GM18505 (cell line): Measurements from ENCODE around the gene SRC.

ENCODE experiments used
- ATAC-seq: cut with Tn5 transposase; IDR thresholded peaks from one replicate; pipeline ENCODE4 v1.9.1; 2021; ENCODE audit not compliant: unreplicated experiment
- POLR2A ChIP-seq: IDR thresholded peaks from 4 replicates; pipeline ENCODE4 v1.6.1; 2011; ENCODE audit warnings: borderline replicate concordance; ENCODE audit not compliant: insufficient read depth, insufficient read length; ENCODE audit errors: extremely low read depth

Gene SRC

DNA sequence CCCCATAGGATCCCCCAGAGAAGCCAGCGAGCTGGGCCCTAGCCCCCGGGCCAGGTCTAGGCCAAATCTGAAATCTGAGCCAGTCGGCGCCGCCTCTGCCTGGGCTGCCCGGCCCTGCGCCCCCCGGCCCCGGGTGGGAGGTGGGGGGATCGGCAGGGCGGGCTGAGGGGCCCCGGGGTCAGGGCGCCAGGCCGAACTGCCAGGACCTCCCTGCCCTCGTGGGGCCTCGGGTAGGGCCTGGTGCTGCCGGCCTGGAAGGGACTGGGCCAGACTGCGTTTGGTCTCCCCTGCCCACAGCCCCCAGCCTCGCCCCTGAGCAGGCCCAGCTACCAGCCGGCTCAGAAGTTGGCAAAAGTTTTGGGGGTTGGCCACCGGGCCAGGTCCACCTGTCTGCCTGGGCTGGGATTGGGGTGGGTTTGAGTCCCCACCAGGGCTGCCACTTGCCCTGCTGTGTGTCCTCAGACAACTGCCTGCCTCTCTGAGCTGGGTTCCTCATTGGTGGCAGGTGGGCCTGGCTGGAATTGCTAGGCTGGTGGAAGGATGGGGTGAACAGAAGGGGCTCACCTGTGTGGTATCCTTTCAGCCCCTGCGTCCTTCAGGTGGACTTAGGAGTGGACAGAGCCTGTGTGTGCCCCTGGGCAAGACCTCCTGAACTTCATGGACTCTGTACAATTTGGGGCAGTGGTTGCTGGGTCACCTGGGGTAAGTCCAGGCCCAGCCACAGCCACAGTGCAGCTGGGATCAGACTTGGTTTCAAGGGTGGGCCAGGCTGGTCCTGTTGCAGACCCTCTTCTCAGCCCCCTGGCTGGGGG, 801 bp downstream of the SRC start:
- no peak for ATAC-seq
- no peak for TF ChIP-seq POLR2A

DNA sequence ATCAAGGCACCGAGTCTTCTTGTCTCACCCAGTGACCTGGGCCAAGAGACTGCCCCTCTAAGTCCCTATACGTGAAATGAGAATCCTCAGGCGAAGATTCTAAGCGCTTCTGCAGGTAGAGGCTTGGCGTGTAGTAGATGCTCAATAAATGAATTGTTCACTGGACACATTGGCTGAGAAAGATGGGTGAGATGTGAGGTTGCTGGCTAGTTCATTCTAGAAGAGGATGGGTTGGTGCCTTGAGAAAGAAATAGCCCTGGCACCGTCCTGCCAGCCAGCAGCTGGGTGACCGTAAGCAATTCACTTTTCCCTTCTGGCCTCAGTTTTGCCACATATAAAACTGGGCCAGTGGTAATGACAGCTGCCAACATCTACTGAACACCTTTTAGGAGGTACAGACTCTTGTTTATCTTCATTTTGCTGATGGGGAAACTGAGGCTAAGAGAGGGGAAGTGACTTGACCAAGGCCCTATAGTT, 1.4 kb downstream of the SRC start:
- TF ChIP-seq POLR2A, result no peak
- ATAC-seq, result no peak

- no peak for ATAC-seq
These were observed 2.2 kb downstream of the SRC start for GRCh38 chr20:37347891-37348791.

DNA sequence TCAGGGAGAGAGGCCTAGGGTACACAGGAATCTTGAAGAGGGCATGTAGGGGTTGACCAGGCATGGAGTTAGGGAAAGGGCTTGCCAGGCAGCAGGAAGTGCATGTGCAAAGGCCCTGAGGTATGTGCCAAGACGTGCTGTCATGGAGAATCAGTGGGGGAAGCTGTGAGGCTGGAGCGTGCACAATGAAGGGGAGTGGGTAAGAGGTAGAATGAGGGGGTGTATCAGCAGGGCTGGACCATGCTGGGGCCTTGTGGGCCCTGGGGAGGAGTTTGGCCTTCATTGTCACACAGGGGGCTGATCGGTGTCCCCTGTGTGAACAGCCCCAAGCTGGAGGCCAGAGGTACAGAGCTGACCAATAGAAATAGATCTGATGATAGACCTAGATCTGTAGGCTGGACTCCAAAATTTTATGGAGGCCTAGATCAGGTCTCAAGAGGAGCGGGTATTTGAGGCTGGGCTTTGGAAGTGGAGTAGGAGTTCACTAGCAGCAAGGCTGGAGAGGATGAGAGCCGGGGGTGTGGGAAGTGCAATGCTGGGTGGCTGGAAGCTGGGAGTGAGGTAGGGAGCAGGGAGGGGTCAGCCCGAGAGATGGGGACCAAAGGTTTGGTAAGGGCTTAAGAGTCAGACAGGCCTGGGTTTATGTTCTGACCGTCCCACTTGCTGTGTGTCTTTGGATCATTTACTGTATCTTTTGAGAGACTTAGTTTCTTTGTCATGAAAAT, 3.0 kb downstream of the SRC start:
- ATAC-seq, result no peak

More at GRCh38 chr20:37347891-37348791, 2.2 kb downstream of the SRC start:
- TF ChIP-seq POLR2A, result peak; percentile 13

DNA sequence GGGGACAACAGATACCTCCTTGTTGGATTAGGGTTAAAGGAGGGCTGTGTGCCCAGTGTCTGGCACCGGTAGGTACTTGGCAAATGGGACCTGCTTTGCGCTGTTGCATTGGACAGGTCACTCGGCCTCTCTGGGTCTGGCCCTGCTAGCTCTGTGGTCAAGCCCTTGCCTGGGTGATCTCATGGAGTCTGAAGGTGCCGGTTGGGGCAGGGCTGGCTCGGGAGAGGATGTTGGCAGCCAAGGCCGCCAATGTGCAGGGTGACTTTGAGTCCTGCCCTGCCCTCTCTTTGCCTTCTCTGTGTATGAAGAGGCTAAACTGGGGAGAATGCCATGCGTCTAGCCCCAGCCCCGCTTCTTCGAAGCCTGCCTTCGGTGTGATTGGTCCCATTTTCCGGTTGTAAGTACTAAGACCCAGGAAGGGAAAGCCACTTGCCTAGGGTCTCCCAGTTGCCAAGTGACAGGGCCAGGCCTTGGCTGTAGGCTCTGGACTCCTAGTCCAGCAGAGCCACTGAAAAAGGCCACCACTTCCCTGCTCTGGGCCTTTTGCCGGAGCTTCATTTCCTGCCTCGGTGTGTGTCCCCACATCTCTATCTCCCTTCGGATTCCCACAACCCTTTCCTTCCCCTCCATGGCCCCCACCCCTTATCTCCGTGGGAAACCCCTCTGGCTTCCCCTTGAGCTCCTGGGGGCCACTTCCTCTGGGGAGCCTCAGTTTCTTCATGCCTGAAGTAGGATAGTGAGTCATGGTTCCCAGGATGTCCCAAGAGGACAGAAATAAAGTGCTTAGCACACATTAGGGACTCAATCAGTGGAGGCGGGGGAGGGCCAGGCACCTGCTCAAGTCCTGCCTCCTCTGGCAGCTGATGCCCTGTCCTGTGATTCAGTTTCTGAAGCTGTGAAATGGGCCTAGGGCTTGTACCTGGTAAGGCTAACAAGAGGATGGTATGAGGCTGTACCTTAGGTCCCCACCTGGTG, 3.9 kb downstream of the SRC start:
- ATAC-seq, result no peak
- TF ChIP-seq POLR2A, result no peak

More for the DNA sequence above, 3.0 kb downstream of the SRC start:
- no peak for TF ChIP-seq POLR2A

DNA sequence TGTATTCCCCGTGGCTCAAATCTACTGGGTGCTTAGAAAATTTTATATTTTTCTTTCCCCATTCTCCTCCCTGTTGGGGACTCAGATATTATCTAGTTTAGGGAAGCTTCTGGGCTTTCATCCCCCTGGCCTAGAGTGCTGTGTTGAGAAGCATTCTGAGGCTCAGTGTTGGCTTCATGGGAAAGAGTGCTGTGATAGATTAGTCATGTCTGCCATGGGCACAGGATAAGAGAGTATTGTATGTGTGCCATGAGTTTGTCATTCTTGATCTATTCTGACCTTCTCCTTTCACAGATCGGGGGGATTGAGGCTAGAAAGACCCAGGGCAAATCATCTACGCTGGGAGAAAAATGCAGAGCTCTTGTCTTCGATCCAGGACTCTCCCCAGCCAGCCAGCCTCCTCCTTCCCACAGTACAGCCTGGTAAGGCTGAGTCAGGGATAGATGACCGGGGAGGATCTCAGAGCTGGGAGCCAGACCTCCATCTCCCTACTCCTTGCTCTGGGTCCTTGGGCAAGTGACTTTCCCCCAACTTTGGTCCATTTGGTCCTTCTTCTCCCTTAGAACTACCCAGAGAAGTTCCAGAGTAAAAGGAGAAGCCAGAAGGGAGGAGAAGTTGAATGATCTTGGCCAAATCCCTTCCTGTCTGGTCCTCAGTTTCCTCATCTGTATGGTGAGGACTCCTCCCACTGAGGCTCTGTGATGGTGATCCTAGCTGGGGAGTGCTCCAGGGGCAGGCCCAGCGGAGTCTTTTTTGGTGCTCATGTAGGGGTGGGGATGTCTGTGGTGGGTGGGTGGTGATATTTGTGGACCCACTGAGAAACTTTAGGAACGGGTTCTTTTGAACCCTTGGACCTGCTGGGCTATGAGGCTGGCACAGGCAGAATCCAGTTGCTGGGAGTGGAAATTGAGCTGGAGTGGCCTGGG, 5.0 kb downstream of the SRC start:
- TF ChIP-seq POLR2A, result no peak
- no peak for ATAC-seq

GRCh38 chr20:37351689-37352607, 6.0 kb downstream of the SRC start:
- ATAC-seq, result no peak
- no peak for TF ChIP-seq POLR2A

- TF ChIP-seq POLR2A, result no peak
- no peak for ATAC-seq
These were observed 6.7 kb downstream of the SRC start for GRCh38 chr20:37352608-37352980.

- no peak for ATAC-seq
These were observed 7.4 kb downstream of the SRC start for GRCh38 chr20:37353285-37353849.

More at GRCh38 chr20:37353285-37353849, 7.4 kb downstream of the SRC start:
- no peak for TF ChIP-seq POLR2A
